GM21737 (cell line): ENCODE results near the gene ZNF774.
"Not testable (repeated sequence)": the region's sequence is repeated elsewhere in the genome, so short reads cannot be mapped to it uniquely, and the experiment has no call there.

ENCODE experiments used
- ATAC-seq: cut with Tn5 transposase; IDR thresholded peaks from one replicate; pipeline ENCODE4 v1.9.1; 2021; ENCODE audit warnings: mild to moderate bottlenecking, moderate library complexity; ENCODE audit not compliant: unreplicated experiment

ZNF774 gene

DNA sequence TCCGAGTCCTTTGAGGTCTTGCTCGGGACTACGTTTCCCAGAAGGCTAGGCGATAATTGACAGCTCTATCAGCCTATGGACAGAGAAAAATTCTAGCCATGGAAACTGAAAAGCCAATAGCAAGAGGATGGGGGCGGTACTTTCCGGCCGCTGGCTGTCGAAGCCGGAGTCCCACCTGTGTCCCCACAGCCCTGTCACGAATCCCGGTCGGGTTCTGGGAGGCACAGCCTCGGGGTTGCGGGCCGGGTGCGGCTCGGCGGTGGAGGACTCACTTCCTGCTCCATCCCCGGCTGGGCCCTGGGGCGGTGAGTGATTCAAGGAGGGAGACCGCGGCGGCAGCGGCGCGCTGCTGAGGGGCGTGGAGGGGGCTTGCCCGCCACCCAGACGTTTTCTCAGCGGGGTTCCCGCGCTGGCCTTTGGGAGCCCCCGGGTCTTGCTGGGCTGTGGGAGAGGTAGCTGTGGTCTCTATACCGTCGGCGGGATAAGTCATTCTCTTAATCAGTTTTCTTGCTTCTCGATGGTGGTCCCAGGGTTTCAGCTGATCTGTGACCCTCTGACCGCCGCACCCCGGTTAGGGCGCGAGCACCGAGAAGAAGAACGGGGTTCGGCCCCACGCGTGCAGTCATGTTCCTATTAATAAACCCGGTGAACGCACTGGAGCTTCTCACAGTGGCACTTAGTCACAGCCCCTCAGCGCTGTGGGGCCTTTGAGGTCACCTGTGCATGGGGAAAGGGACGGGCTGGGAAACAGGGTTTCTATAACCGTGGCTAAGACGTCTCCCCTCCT, at the start of gene ZNF774:
Gene ZNF774, plus strand, starts transcription at position 178 of the 787 bp plus-strand sequence. CDS start 2,377 bp downstream, outside the sequence.
- ATAC-seq: peak; percentile 99

DNA sequence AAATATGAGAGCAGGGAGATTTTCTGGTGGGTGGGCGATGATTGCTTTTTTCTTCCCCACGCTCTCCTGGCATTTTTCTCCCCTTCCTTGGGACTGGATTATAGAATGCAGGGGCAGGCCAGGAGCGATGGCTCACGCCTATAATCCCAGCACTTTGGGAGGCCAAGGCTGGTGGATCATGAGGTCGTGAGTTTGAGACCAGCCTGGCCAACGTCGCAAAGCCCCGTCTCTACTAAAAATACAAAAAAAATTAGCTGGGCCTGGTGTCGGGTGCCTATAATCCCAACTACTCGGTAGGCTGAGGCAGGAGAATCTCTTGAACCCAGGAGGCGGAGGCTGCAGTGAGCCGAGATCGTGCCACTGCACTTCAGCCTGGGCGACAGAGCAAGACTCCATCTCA, 46.7 kb upstream of the ZNF774 start:
- not testable (repeated sequence) for ATAC-seq

DNA sequence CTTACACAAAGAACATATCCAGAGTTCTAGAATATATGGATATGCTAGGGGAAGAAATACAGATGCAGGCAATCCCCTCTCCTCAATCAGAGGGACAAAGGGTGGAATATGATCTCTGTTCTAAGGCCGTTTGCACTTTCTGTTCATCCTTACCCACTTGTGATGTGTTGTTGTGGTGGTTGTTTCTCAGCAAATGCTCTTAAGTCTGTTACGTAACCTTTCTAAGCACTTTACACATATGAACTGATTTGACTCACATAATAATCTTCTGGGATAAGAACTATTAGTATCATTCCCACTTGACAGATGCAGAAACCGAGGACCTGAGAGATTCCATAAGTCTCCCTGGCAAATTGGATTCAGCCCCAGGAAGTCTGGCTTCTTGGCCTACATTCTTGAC, 46.2 kb upstream of the ZNF774 start:
- ATAC-seq: no peak

DNA sequence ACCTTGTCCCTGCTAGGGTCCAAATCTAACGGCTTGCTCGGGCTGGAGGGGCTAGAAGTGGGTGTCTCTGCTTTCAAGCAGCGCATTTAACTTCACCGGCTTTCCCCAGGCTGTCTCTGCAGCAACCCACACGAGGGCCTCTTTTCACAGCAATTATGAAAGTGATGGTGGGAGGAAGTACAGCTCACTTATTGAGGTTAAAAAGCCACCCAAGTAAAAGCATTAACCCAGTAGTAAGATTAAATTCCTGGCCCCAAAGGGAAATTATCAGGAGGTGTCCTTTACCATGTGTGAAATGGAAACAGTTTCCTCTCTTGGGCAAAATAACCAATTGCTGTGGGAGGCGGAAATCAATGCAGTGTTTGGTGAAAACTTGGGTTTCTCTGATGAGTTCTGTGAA, 45.5 kb upstream of the ZNF774 start:
- no peak for ATAC-seq

DNA sequence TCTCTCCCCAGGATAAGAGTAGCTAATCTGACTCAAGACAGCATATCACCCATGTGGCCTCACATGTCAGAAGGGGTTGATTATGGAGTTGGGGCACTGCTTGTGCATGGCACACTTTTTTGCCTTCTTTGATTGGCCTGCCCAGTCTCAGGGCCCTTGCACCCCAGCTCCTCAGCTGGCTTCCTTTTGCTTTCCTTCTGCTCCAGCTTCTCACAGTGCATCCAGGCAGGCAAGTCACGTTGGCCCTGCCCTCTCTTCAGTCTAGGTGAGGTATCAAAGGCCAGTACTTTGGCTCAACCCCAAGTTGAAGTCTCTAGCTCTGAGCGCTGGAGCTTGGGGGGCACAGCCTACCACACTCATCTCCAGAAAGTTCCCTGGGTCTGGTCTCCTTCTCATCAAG, 44.4 kb upstream of the ZNF774 start:
- no peak for ATAC-seq

DNA sequence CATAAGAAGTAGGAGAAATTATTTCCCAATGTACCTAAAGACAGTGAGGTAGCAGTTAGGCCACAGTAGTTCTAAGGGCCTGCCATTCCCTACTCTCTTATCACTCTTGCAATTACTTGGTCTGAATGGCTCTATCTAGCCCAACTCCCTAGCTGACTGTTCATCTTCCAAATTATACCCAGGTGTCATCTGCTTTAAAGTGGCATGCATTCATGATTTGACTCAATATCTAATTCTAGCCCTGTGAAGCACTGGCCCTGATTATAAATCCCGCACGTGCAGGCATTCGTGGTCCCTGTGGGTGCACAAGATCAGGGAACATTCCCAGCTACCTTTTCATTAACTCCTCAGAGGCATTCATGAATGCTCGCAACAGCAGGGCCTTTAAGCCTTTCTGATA, 43.1 kb upstream of the ZNF774 start:
- no peak for ATAC-seq

DNA sequence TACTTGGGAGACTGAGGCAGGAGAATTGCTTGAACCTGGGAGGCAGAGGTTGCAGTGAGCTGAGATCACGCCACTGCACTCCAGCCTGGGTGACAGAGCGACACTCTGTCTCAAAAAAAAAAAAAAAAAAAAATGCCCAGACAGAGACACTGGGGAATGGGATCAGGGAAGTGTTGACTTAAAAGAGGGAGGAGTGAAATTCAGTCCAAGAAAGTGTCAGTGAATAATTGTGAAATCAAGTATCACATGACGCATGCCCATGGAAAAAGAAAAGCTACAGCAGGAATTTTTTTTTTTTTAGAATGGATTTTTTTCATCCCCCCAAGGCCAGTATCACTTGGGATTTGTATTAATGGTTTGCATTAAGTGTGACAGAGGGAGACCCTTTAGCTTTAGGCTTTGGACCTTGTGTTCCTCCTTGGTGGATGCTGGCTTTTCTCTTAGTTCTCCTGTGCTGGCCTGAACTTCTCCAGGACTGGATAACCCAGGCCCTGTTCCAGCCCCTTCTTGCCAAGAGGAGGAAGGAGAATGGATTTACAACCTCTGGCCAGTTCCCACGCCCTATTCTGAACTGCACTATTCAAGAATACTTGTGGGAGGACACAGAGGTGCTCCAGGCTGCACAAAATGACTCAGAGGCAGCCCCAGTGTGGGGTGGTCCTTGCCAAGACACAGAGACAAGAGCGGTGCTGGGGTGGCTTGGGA, 36.7 kb upstream of the ZNF774 start:
- ATAC-seq: no peak

DNA sequence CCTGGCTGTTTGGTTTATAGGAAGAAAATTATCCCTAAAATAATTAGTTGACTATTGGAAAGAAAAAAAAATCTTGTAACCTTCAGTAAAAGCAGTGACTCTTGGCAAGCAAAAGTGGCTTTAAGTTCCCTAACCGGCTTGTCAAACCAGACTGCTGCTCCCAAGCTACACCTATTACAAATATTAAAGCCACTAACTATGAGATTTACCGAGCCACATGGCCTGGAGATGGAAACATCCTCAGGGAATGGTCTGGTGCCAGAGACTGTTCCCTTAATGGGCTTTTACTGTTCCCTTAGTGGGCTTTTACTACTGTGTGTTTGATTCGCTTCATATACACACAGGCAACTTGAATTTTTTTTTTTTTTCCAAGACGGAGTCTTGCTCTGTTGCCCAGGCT, 35.9 kb upstream of the ZNF774 start:
- no peak for ATAC-seq

DNA sequence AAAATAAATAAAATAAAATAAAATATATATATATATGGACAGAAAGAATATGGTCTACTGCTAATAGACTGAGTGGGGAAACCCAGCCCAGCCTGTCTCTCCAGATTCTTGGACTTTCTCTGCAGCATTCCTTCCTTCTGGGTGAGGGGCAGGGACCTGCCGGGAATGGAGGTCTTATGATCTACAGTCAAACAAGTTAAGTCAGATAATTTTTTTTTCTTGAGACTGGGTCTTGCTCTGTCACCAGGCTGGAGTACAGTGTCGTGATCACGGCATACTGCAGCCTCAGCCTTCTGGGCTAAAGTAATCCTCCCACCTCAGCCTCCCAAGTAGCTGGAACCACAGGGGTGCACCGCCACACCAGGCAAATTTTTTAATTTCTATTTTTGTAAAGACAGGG, 33.5 kb upstream of the ZNF774 start:
- no peak for ATAC-seq

DNA sequence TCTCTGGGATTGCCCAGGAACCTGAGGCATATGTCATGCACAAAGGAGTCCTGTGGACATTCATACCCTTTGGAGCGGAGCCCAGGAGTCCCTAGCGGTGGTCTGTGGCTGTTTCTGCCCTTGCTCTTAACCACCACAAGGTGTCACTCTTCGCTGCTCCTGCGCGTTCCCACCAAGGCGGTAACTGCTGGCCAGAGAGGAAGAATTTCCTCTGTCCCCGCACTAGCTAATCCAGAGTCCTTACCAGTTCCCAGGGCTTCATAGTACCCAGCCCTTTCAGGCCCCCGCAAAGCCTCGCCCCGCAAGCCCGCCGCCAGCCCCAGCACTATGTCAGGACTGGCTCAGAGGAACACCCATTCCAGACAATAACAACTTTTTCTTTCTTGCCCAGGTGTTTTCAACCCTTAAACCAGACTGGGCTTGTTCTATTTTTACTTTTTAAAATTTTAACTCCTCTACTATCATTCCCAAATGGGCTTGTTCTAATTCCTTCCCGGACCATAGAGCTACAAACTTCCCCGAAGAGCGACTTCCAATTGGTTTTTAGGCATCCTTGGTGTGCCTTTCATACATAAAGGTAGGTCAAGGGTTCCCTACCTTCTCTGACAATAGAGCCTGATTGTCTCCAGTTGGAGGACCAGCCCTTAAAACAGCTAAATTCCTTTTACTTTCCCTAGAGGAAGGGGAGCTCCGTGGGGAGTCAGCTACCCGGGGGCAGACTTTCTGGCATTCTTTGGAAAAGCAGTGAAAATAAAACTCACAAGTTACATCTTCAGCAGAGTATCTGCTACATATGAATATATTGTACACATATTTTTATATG, 31.8 kb upstream of the ZNF774 start:
- peak; percentile 98 for ATAC-seq

DNA sequence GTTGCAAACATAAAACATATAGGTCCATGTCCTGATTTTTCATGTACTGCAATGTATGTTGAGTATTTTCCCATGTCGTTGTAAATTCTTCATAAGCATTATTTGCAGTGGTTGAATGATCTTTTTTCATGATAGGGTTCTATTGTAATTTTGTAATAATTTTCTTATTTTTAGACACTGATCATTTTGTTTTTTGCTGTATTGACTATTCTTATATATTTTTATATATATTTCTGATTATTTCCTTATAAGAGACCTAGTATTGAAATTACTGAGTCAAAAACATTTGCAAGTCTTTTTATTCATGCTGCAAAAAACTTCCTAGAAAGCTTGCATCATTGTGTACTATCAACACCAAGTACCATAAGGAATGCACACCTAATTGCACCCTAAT, 31.2 kb upstream of the ZNF774 start:
- no peak for ATAC-seq

DNA sequence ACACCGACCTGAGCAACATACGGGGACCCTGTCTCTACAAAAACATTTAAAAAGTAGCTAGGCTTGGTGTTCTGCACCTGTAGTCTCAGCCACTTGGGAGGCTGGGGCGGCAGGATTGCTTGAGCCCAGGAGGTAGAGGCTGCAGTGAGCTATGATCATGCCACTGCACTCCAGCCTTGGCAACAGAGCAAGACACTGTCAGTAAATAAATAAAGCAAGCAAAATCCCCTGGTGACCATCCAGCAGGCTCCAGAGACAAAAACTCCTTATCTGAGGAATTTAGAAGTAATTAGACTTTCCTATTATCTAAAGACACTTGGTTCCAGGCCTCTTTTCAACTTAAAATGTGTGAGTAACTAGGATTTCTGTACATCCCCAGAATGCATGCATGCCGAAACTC, 29.5 kb upstream of the ZNF774 start:
- ATAC-seq: no peak

DNA sequence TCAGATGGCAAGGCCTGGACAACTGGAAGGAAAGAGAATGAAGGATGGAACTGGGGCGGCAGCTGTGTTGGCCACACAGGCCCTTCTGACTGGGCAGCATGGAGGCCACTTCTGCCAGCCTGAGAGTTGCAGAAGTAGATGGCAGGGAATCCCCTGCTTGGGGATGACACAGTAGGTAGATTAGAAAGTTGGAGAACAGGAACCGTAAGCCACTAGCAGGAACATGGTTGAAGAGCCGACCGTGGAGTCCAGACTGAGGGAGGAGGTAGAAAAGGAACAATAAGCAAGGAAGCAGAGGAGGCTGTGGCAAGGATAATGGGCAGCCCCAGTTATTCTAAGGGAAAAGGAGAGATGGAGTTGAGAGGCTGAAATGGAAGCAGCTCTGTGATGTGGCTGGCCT, 26.4 kb upstream of the ZNF774 start:
- no peak for ATAC-seq

DNA sequence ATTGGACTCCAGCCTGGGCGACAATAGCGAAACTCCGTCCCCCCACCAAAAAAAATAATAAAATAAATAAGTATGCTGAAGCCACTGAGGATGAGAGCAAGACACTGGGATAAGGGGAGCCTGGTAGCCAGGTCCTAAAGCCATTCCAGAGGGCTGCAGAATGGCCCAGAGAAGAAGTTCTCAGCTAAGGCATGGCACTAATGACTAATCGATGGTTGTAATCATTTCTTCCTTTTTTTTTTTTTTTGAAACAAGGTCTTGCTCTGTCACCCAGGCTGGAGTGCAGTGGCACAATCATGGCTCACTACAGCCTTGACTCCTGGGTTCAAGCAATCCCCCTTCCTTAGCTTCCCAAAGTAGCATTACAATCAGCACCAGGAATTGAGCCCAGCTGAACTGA, 25.6 kb upstream of the ZNF774 start:
- ATAC-seq: no peak

DNA sequence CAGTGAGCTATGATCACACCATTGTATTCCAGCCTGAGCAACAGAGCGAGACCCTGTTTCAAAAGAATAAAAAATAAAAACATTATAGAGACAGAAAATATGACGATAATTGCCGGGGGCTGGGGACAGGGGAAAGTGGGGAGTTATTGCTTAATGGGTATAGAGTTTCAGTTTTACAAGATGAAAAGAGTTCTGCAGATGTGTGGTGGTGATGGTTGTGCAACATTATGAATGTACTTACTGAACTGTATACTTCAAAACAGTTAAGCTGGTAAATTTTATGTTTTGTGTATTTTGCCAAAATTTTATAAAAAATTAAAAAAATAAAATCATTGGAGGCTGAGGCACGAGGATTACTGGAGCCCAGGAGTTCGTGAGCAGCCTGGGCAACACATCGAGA, 24.8 kb upstream of the ZNF774 start:
- ATAC-seq: no peak

DNA sequence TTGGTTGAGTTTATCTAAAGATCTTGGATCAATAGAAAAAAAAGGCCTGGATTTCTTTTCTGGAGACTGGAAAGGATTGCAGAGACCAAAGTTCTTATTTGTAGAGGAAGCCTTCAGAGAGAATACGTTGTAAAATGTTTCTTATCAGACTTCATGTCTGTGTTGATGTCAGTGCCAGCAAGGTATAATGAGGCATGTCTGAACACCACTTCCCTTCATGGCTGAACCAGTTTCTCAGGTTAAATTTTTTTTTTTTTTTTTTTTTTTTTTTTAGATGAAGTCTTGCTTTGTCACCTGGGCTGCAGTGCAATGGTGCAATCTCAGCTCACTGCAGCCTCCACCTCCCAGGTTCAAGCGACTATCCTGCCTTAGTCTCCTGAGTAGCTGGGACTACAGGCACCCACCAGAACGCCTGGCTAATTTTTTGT, 17.8 kb upstream of the ZNF774 start:
- no peak for ATAC-seq

DNA sequence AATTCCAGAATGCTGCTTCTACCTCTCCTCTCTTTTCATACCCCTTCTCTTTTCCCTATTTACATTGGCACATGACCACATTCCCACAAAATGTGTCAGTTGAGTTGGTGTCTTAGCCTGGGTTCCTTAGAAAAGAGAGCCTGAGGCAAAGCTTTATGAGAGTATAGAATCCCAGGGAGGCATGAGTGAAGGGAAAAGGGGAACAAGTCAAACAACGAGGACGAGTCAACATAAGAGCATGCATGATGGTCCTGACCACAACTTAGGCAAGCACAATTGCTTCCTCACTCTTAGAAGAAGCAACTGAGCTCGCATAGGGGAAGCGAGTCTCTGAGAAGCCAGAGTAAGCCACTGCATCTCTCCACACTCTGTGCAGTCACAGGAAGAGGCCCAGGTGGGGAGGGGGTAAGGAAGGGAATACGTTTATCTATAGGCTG, 15.4 kb upstream of the ZNF774 start:
- ATAC-seq: no peak

DNA sequence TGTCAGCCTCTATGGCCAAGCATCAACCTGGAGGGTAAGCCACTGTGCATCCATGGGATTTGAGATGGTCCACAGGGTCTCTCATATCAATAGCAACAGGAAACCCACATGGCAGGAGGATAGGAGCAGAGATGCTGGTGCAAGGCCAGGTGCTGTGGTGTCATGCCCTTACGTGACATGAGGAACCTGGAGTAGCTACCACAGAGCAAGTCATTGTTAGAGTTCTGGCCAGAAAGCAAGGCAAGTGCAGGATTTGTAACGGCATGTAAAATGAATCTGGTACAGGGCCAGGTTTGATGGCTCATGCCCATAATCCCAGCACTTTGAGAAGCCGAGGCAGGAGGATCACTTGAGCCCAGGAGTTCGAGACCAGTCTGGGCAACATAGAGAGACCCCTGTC, 14.8 kb upstream of the ZNF774 start:
- ATAC-seq: no peak

DNA sequence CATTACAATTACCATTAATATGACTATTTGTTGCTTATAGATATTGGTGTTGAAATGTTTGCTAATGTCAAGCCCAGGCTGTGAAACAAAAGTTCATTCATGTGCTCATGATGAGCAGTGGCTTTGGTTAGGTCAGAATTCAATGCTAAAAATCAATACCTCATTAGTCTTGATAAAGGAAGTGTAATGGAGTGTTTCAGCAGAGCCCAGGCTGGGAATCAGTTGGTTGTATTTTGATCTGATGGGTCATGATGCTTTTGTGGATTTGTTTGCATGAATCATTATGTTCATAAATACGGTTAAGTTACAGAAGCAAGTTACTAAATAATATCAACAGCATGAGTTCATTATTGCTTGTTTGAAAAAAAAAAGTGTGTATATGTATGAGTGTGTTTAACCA, 13.6 kb upstream of the ZNF774 start:
- ATAC-seq: no peak

DNA sequence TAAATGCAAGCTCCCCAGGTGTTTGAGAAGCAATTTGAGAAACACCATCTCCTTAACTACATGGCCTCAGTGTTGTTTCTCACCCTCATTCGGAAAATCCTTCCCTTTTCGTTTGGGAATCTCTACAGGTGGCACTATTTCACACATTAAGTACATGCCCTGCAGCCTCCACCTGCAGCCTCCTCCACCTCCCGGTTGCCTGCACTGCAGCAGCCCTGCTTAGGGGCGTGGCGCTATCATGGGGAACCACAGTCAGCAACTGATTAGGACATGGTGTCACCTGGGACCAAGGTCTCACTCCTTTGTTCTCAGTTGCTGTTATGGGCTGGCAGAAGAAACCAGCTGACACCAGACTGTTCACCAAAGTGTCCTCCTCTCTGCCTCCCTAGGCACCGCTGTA, 11.7 kb upstream of the ZNF774 start:
- no peak for ATAC-seq

DNA sequence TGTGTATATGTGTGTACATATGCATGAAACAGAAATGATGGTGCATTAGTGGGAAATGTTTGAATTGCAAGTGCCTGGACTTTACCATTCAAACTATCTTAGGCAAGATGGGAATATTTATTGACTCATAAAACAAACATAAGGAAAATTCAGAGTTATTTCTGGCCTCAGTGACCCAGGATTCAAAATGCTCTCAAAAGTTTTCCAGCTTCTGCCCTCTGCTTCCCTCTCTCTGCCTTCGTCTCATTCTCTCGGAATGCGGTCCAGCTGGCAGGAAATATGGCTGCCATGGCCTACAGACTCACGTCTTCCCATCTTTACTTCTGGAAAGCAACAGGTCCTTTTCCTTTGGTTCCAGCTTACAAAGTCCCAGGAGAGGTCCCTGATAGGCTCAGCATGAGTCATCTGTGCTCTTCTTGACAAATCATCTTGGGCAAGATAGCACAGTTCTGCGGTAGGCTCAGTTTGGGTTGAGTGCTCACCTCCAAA, 8.7 kb upstream of the ZNF774 start:
- ATAC-seq: no peak
